Stimulated activated CD8-positive, alpha-beta memory T cell treated with anti-CD3 and anti-CD28 coated beads, Interleukin-15, amount 100 ng/mL, for 48 hours (primary cell): ENCODE results near the gene CAAP1.
"Not testable (repeated sequence)": the region's sequence is repeated elsewhere in the genome, so short reads cannot be mapped to it uniquely, and the experiment has no call there.

Experiments
- DNase-seq, 2 donors: peaks; one replicate each; pipeline ENCODE4 v3.0.0-alpha.2; 2020; ENCODE audit warnings: low read depth in 2 of 2

The CAAP1 gene, protein sequence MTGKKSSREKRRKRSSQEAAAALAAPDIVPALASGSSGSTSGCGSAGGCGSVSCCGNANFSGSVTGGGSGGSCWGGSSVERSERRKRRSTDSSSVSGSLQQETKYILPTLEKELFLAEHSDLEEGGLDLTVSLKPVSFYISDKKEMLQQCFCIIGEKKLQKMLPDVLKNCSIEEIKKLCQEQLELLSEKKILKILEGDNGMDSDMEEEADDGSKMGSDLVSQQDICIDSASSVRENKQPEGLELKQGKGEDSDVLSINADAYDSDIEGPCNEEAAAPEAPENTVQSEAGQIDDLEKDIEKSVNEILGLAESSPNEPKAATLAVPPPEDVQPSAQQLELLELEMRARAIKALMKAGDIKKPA

GRCh38 chr9:26892251-26893029, at the start of gene CAAP1:
TSS of gene CAAP1 (minus strand) at chr9:26892802. CDS start at chr9:26892715, 87 bp downstream.
- DNase-seq = peak; percentile 89 to 94

- DNase-seq = no peak
Measured at GRCh38 chr9:26940779-26941178, 48.2 kb upstream of the CAAP1 start.

- DNase-seq = no peak
Measured at GRCh38 chr9:26939955-26940711, 47.5 kb upstream of the CAAP1 start.

DNA sequence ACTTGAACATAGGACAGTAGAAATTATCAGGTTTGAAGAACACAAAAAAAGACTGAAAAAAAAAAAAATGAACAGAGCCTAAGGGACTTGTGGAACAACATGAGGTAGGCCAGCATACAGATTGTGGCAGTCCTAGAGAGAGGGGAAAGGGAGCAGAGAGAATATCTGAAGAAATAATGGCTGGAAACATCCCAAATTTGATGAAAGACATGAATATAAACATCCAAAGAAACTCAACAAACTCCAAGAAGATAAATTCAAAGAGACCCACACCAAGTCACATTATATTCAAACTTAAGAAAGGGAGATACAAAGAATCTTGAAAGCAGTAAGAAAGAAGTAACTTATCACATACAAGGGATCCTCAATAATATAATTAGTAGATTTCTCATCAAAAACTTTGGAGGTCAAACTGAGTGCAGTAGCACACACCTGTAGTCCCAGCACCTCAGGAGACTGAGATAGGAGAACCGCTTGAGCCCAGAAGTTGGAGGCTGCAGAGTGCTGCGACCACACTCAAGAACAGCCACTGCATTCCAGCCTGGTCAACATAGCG, 45.3 kb upstream of the CAAP1 start:
- no peak for DNase-seq

- no peak for DNase-seq
Measured at GRCh38 chr9:26935847-26936246, 43.2 kb upstream of the CAAP1 start.

GRCh38 chr9:26928902-26929495, 36.4 kb upstream of the CAAP1 start:
- no peak for DNase-seq

GRCh38 chr9:26925609-26926008, 33.0 kb upstream of the CAAP1 start:
- no peak for DNase-seq

DNA sequence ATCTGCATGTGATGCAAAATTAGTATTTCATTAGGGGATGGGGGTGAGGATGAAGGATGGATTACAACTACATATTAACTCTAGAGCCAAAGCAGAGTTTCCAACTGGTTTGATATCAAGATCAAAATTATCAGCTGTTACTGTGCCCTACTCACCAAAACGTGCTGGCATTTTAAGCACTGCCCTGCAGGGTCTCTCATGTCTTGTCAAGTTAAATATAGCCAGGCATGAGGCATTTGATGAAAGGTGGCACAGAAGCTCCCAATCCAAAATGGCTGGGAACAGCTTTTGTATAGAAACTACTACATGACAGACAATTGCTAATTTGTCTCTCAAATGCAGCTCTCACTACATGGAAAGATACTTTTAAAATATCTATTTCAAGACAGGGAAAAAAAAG, 27.1 kb upstream of the CAAP1 start:
- no peak for DNase-seq

GRCh38 chr9:26913138-26913668, 20.6 kb upstream of the CAAP1 start:
- no peak for DNase-seq

DNA sequence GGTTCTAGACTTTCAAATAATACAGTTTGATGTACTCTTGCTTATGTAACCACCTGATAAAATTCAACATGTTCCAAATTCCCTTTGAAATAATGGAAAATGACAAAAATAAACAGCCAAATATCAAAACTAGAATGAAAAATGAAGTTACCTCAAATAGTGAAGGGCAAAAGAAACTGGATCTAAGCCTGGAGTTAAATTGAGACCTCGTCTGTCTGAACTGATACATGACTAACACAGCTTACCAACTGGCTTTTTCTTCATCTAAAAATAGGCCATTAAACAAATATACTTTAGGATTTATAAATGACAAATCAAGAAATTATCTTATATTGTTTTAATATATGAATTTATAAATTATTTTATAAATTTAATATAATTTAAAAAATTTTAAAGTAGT, 12.1 kb upstream of the CAAP1 start:
- no peak for DNase-seq

DNA sequence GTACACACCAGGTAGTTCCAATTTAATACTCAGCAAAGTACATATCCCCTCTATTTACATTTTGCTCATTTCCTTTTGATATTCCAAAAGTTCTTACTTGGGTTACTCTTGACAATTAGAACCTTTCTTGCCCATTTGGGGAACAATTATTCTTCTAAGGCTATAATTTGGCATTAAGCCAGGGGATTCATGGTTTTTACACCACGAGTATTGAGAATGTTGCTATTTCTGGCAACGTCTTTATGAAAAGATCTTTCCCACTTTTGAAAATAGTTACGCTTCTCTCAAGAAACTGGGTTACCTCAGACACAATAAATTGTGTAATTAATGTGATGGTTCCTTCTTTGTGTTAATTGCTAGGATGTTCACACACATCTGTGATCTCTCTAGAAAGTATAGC, 11.5 kb upstream of the CAAP1 start:
- no peak for DNase-seq

DNA sequence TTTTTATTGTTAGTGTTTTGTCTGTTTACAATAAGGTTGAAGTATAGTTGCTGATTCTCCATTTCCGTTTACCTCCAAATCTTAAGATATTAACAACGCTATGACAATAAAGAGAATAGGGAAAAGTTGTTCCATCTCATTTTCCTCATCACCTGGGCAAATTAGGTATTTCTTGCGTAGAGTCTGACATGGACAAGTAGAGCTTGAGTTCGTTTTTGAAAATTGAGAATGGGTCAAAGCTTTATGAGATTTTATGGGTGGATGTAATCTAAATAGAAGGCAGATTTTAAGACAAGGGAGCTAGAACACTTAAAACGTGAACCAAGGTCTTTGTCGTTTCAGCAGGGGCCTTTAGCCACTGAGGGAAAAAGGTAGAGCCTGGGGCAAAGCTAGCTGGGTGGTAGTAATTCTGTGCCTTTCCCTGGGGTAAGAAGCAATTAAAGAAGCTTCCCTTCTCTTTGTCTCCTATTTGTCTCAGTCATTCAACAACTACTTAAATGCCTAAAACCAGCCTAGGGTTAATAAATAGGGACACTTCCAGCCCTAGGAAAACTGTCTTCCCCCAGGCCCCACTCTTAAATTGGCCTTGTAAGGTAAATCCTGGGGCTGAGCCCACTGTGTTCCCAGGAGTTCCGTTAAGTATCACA, 551 bp upstream of the CAAP1 start:
- DNase-seq = no peak

DNA sequence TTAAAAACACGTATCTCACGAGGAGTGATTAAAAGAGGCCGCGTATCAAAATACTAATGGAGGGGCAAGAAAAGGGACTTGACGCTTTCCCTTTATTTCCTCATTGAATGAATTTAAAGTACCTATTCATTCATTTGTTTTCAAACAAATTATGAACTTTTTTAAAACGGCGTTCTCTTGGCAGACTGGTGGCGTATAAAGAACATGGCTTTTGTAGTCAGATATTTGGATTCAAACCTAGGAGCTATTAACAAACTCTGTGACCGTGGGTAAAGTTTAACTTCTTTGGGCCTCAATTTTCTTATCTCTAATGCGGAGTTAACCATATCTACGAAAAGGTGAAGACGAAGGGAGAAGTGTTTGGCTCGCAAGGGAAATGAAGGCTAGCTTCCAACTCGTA, 876 bp downstream of the CAAP1 start:
- DNase-seq = no peak

DNA sequence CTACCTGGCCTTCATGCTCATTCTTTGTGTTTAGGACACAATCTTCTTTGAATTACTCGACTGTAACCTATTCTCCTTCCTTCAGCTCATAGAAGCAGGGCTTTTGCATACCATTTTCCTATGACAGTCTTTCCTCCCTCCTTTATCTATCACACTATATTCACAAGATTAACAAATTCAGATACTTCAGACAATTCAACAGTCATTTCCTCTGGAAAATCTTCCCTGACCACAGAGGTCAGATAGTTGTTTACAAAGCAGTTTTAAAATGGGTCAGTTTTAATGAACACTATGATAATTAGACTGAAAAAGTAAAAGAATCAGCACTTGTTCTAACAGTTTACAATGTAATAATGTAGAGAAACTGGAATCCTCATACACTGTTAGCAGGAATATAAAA, 4.3 kb downstream of the CAAP1 start:
- DNase-seq = no peak

GRCh38 chr9:26882154-26882553, 10.4 kb downstream of the CAAP1 start:
- no peak for DNase-seq

DNA sequence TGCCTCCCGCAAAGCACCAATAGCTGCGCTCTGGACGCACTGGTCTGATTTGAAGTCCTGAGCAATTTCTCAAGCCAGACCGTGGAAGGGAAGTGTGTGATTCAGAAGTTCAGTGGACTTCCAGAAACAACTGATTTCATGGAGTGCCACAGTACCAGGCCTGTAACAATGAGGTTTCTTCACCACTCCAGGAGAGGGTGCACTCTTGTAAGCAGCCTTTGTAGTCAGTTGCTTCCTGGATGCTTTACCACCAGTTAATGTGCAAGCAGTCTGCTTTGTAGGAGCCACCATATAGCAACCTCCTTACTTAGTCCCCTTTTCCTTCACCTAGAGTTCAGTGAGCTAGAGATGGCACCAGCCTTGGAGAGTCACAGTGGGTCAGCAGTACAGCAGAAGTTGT, 12.3 kb downstream of the CAAP1 start:
- no peak for DNase-seq

DNA sequence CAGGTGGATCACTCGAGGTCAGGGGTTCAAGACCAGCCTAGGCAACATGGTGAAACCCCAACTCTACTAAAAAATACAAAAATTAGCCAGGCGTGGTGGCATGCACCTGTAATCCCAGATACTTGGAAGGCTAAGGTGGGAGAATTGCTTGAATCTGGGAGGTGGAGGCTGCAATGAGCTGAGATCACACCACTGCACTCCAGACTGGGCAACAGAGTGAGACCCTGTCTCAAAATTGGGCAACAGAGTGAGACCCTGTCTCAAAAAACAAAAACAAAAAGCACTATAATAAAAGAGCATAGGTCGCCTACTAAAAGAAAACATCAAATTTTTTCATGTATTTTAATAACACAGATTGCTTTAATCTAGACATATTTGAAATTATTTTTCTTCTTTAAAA, 17.4 kb downstream of the CAAP1 start:
- not testable (repeated sequence) for DNase-seq

DNA sequence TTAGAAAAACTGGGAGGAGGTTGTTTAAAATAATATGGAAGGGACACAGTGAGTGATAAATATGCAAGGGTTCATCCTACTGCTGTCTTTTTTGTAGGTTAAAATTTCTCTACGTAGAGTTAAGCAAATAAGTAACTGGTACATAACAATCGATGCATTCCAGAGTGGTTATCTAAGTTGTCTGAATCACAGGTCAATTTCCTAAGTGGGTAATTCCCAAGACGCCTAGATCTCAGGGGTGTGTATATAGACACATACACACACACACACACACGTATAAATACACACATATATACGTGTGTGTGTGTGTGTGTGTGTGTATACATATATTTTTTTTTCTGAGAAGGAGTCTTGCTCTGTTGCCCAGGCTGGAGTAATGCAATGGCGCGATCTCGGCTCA, 22.3 kb downstream of the CAAP1 start:
- DNase-seq = no peak

DNA sequence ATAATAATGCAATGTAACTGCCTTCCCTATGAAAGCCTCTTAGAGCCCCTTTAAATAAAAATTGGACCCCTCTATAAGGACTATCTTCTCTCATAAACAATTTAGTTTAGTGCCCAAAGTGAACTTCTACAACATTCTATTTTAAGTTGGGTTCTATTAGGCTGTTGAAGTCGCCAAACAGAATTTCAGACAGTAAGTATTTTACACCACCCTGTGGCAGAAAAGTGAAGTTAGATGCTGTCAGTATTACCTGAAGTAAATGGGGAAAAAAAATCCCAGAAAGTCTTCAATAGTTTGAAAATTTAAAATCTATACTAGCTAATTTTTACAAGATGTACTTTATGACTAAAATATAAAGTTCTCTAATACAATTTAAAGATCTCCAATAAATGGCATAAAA, 29.5 kb downstream of the CAAP1 start:
- DNase-seq = no peak

DNA sequence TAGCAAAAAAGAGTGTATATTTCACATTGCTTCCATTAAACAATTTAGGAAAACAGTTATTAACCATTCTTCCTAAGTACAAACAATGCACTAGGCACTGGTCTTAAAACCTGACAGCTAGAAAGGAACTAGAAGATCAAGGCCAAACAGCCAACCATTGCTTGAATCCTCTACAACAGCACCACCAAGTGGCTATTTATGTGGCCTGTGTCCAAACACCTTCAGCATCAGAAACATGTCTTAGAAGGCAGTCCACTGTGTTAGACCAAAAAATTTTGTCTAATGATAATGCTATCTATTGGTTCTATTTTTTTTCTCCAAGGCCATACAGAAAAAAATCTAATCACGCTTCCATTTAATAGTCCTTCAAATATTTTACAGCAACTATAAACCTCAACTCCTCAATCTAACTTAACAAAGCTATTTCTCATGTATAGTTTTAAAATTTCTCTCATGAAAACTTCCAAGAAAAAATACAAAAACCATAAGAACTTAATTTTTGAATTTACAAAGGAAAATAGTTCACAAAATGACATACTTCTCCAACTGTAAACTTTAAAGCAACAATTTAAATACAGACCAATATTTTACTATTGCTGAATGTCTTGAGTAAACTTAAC, 36.1 kb downstream of the CAAP1 start:
- DNase-seq = no peak

DNA sequence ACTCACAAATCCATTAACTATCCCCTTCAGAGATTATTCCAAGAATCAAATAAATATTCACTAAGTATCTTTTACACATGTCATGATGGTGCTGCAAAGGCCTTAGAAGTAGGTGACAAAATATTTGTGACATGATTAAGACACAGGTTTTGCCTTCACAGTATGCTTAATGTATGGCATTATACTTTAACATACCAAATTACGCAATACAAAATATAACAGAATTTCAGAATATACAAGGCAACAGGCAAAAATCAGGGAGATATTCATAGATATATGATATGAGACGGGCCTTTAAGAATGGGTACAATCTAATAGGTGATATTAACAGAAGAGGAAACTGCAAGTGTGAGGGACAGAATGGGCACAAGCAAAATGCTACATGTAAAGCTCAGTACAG, 41.6 kb downstream of the CAAP1 start:
- DNase-seq = no peak
